ENCODE measurements around the gene CDC7.

GRCh38 chr1:91535441-91535840 lies 34.8 kb downstream of the CDC7 start:
- TF ChIP-seq, protein P1, sequence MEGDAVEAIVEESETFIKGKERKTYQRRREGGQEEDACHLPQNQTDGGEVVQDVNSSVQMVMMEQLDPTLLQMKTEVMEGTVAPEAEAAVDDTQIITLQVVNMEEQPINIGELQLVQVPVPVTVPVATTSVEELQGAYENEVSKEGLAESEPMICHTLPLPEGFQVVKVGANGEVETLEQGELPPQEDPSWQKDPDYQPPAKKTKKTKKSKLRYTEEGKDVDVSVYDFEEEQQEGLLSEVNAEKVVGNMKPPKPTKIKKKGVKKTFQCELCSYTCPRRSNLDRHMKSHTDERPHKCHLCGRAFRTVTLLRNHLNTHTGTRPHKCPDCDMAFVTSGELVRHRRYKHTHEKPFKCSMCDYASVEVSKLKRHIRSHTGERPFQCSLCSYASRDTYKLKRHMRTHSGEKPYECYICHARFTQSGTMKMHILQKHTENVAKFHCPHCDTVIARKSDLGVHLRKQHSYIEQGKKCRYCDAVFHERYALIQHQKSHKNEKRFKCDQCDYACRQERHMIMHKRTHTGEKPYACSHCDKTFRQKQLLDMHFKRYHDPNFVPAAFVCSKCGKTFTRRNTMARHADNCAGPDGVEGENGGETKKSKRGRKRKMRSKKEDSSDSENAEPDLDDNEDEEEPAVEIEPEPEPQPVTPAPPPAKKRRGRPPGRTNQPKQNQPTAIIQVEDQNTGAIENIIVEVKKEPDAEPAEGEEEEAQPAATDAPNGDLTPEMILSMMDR (IDR thresholded peaks at IDR 0.05), result no peak
- TF ChIP-seq POLR2A (IDR thresholded peaks at IDR 0.05; ENCODE audit: low read depth), result no peak

Measured in esophagus muscularis mucosa (tissue), 3 donors.